HG02610 (cell line): Measurements from ENCODE around the gene MCHR1.

Experiments used
- ATAC-seq: cut with Tn5 transposase; IDR thresholded peaks from one replicate; pipeline ENCODE4 v1.9.1; 2021; ENCODE audit warnings: mild to moderate bottlenecking, moderate library complexity; ENCODE audit not compliant: unreplicated experiment

Gene MCHR1, protein sequence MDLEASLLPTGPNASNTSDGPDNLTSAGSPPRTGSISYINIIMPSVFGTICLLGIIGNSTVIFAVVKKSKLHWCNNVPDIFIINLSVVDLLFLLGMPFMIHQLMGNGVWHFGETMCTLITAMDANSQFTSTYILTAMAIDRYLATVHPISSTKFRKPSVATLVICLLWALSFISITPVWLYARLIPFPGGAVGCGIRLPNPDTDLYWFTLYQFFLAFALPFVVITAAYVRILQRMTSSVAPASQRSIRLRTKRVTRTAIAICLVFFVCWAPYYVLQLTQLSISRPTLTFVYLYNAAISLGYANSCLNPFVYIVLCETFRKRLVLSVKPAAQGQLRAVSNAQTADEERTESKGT

GRCh38 chr22:40679249-40679963 lies at the start of gene MCHR1:
Gene MCHR1, plus strand, starts transcription at chr22:40679484. Its CDS starts 169 bp downstream, at chr22:40679653.
- no peak for ATAC-seq

DNA sequence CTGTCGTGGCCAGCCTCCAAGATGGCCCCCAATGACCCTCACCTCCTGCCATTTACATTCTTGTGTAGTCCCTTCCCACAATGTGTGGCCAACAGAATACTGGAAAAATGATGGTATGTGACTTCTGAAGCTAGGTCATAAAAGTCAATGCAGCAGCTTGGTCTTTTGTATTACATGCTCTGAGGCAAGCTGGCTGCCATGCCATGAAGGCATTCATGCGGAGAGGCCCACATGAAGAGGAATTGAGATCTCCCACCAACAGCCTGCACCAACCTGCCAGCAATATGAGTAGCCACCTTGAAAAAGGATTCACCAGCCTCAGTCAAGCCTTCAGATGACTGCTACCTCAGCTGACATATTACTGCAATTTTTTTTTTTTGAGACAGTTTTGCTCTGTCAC lies 47.4 kb upstream of the MCHR1 start:
- ATAC-seq: no peak

DNA sequence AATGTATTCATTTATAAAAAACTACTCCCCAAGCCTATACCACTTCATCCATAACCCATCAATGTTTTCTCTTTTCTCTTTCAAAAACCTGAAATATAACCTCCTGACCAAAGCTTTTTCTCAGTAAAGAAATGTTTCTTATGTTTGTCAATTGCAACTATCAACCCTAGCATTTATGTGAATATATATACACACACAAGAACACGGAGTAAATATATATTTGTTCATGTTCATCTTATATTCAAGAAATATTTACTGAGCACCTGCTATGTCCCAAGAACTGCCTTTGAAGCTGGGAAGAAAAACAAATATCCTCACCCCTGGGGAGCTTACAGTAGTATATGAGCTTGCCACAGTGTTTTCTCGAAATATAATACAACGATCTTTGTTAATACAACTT lies 46.2 kb upstream of the MCHR1 start:
- ATAC-seq: no peak

- no peak for ATAC-seq
These were observed 45.0 kb upstream of the MCHR1 start for GRCh38 chr22:40634119-40634903.

- ATAC-seq: no peak
These were observed 44.0 kb upstream of the MCHR1 start for GRCh38 chr22:40635043-40635939.

DNA sequence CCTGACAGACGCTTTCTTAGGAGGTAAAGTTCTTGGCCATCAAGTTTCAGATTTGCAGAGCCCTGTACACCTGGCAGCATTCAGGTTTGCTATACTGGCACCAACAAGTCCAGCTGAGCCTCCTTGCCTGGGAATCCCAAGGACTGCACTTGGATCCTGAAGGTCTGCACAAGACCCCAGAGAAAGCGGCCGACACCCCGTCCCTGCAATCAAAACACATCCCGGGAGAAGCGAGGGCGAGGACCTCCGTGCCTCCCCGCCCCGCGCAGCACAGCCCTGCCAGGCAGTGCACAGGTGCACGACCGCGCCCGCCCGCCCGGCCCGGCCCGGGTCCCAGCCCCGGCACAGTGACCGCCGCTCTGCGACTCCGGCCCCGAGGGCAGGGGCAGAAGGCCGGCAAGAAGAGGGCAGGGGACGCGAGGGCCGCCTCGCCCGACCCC lies 43.3 kb upstream of the MCHR1 start:
- peak; percentile 6 for ATAC-seq

DNA sequence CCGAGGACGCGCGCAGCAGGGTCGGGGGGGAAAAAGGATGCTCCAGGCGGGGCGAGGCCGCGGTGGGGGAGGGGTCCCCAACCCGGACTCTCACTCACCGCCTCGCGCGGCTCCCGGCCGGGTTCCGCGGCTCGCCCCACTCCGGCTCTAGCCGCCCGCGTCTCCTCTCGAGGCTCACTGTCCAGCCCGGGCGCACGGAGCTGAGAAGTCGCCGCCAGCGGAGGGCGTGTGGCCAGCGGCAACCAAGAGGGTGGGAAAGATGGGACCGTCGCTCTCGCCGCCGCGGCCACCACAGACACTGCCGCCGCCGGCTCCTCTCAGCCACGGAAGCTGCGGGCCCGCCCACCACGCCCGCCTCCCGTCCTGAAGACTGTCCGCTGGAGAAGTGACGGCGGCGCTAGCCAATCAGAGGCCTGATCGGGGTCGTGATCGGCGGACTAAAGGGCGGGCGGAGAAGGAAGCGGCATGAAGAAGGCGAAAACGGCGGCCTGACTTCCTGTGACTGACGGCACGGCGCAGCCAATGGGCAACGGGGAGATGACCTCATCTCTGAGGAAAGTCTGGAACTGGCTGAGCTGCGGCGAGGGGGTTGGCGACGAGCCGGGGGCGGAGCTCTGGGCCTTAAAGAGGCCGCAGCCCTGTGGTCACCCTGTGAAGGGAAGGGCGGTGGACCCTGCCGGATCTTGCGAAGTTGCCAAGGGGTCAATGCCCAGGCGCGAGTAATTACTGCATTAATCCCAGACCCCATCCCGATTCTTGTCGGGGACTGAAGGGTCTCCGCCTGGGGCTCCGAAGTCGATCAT lies 42.7 kb upstream of the MCHR1 start, which contains the start of gene MRTFA:
MRTFA (minus strand) TSS at position 340 of the 803 bp plus-strand sequence.
- ATAC-seq: peak; percentile 93

GRCh38 chr22:40637183-40638150 lies 41.8 kb upstream of the MCHR1 start:
- peak; percentile 8 for ATAC-seq

- no peak for ATAC-seq
These were observed 41.0 kb upstream of the MCHR1 start for GRCh38 chr22:40638261-40638660.

- ATAC-seq: no peak
These were observed 38.0 kb upstream of the MCHR1 start for GRCh38 chr22:40641269-40641668.

- no peak for ATAC-seq
These were observed 37.0 kb upstream of the MCHR1 start for GRCh38 chr22:40642316-40642715.

DNA sequence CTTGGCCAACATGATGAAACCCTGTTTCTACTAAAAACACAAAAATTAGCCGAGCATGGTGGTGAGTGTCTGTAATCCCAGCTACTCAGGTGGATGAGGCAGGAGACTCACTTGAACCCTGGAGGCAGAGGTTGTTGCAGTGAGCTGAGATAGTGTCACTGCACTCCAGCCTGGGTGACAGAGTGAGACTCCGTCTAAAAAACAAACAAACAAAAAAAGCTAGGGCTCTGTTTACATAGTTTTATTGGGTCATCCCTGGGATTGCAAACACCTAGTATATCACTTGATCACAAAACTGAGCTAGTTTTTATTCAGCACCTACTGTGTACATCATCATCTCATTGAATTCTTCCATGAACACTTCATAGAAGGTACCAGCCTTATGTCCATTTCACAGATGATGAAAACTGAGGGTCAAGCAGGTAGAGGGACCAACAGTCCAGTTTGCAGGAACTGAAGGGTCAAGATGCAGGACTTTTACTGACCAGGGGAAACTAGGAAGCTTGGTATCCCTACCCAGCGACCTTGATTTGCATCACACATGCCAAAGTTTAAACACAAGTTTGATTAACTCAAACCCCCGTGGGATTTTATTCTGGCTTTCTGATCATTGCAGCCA lies 33.6 kb upstream of the MCHR1 start:
- ATAC-seq: no peak

DNA sequence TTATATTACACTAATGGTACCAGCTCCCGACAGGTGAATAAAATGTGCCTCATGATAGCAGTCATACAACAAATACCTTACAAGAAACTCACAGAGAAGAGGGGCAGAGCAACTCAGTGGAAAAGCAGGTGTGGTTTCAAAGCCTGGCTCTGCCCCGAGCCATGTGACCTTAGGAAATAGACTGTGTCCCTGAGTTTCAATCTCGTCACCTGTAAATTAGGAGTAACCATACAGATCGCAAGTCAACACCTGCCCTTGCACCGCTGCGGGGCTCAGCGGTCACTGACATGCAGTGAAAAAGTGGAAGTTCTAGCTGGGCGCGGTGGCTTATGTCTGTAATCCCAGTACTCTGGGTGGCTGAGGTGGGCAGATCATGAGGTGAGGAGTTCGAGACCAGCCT lies 30.9 kb upstream of the MCHR1 start:
- no peak for ATAC-seq

GRCh38 chr22:40651057-40651456 lies 28.2 kb upstream of the MCHR1 start:
- no peak for ATAC-seq

DNA sequence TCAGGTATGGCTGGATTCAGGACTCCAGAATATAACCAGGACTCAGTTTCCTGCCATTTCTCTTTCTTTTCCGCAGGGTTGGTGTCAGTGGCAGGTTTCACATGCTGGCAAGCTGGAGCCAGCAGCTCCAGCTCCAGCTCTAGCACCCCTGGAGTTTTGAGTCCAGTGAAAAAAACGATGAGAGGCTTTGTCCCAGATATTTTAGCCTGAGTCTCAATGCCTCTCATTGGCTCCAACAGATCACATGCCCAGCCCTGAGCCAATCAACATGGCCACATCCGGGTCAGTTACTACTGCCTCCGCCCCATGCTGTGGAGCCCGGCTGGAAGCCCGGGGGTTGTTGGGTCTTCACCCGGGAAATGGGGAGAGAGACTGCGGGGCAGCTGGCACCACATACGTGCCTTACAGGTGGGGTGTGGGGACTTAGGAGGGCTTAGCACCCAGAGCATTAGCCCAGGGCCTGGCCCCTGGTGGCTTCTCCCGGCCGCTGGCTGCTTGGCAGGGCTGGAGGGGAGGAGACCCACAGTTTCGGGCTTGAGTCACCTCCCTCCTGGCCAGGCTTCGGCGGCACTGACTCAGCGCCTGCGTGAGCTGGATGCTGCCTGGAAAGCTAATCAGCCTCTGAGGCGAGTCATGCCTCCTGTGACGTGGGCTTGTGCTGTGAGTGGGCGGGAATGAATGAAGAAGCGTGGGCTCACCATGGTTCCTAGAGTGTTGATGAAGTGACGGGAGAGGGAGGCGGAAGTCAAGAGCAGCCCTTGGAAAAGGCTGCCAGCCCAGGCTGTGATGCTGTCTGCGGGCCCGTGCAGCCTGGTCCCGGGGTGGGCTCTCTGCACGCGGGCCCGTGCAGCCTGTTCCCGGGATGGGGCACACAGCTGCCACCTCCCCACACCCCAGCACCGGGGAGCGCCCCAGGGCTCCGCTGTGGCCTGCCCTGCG lies 27.5 kb upstream of the MCHR1 start:
- no peak for ATAC-seq

- no peak for ATAC-seq
These were observed 25.9 kb upstream of the MCHR1 start for GRCh38 chr22:40653361-40653760.
